Thyroid gland (tissue), 4 donors: ENCODE measurements around the gene SH2D1A. TPM values are rescaled to one million over a fixed set of nuclear protein-coding genes. Genes with fewer than 3 reads are reported as not detected.

Source experiments
- DNase-seq, 2 donors: peaks; one replicate each; pipeline ENCODE4 v3.0.0-alpha.2; 2019
- H3K27ac ChIP-seq, 3 donors: fragments of 200-600 bp; sonication (generic); 1 replicate in 2 of 3; 2 replicates in 1 of 3; pipeline ENCODE4 v1.5.1; 2016 to 2019; ENCODE audit warnings: mild to moderate bottlenecking in 1 of 3, moderate library complexity in 1 of 3
- H3K27me3 ChIP-seq: fragments of 200-600 bp; sonication (generic); one replicate; pipeline ENCODE4 v1.5.1; 2019
- H3K36me3 ChIP-seq, 2 donors: fragments of 200-600 bp; sonication (generic); one replicate each; pipeline ENCODE4 v1.5.1; 2016 to 2019
- H3K4me1 ChIP-seq, 2 donors: fragments of 200-600 bp; sonication (generic); one replicate each; pipeline ENCODE4 v1.5.1; 2017 to 2019
- H3K4me3 ChIP-seq, 3 donors: fragments of 200-600 bp; sonication (generic); replicated peaks in 1 of 3; 1 replicate in 2 of 3; 2 replicates in 1 of 3; pipeline ENCODE4 v1.5.1; 2016; ENCODE audit warnings: mild to moderate bottlenecking in 1 of 3
- H3K9me3 ChIP-seq: fragments of 200-600 bp; sonication (generic); one replicate; pipeline ENCODE4 v1.5.1; 2017
- CTCF ChIP-seq, 6 experiments: fragments of 200-600 bp in 3 of 6; fragments of 450-650 bp in 3 of 6; sonication (generic) in 3 of 6; IDR thresholded peaks; one replicate each; pipeline ENCODE4 v1.5.1; 2016 to 2019; ENCODE audit warnings: antibody characterized with exemption in 6 of 6, mild to moderate bottlenecking in 2 of 6, inconsistent platforms in 1 of 6, moderate library complexity in 1 of 6
- POLR2A ChIP-seq, 2 donors: fragments of 450-650 bp; IDR thresholded peaks; one replicate each; pipeline ENCODE4 v1.6.1; 2017; ENCODE audit warnings: antibody characterized with exemption in 2 of 2, mild to moderate bottlenecking in 2 of 2, moderate library complexity in 1 of 2
- WGBS, 2 donors: methylation state at CpG; one replicate each; pipeline ENCODE4 v1.1.5; 2017; 5-methylcytosine and 5-hydroxymethylcytosine counted together
- intact Hi-C: fragments of 100-400 bp; cut with DNase I; formaldehyde crosslinking; loops from one replicate; pipeline ENCODE4 v1.15.1; 2023
- total RNA-seq, 4 donors: library from RNA; depleted of rRNA; stranded (reverse); fragments of >200 nt; gene quantifications; one replicate each; pipeline ENCODE4 v1.2.3, GENCODE V29; 2016

The SH2D1A gene
- total RNA-seq, 4 donors from 2014 or later, result 0.20 to 1.7 (median 0.46) TPM

GRCh38 chrX:124344246-124344645, 2.1 kb upstream of the SH2D1A start:
- TF ChIP-seq CTCF (IDR thresholded peaks at IDR 0.05) (no peak), POLR2A (IDR thresholded peaks at IDR 0.05) (no peak)
- Histone ChIP-seq H3K27ac (no peak overlapping the region), H3K4me1 (no peaks in the 10 kb centered on the region), H3K9me3 (no peaks in the 10 kb centered on the region), H3K27me3 (no peaks in the 10 kb centered on the region), H3K4me3 (no peak overlapping the region), H3K36me3 (no peaks in the 10 kb centered on the region)
- no peak for DNase-seq
- intact Hi-C loops, result no loop called here
- 68 to 78% methylated on average over 4 of the region's 4 CpGs for WGBS, 2 donors

GRCh38 chrX:124346877-124347241, 496 bp downstream of the SH2D1A start:
- TF ChIP-seq POLR2A (IDR thresholded peaks at IDR 0.05) (no peak), CTCF (IDR thresholded peaks at IDR 0.05) (no peak)
- WGBS, 2 donors, result 85 to 91% methylated on average over 9 to 14 of the region's 15 CpGs
- Histone ChIP-seq H3K4me1 (no peaks in the 10 kb centered on the region), H3K27me3 (no peaks in the 10 kb centered on the region), H3K9me3 (no peaks in the 10 kb centered on the region), H3K27ac (no peak overlapping the region), H3K36me3 (no peaks in the 10 kb centered on the region), H3K4me3 (no peak overlapping the region)
- no peak for DNase-seq
- intact Hi-C loops, result no loop called here

GRCh38 chrX:124347242-124347641, 879 bp downstream of the SH2D1A start:
- Histone ChIP-seq H3K27me3 (no peaks in the 10 kb centered on the region), H3K36me3 (no peaks in the 10 kb centered on the region), H3K9me3 (no peaks in the 10 kb centered on the region), H3K4me1 (no peaks in the 10 kb centered on the region), H3K27ac (no peak overlapping the region), H3K4me3 (no peak overlapping the region)
- DNase-seq, result no peak
- intact Hi-C loops, result no loop called here
- no peak for TF ChIP-seq POLR2A (IDR thresholded peaks at IDR 0.05)
- 58 to 74% methylated on average over 5 of the region's 5 CpGs for WGBS, 2 donors

GRCh38 chrX:124348182-124348581, 1.8 kb downstream of the SH2D1A start:
- DNase-seq, result no peak
- Histone ChIP-seq H3K27me3 (no peaks in the 10 kb centered on the region), H3K4me3 (no peak overlapping the region), H3K27ac (no peak overlapping the region), H3K9me3 (no peaks in the 10 kb centered on the region), H3K4me1 (no peaks in the 10 kb centered on the region), H3K36me3 (no peaks in the 10 kb centered on the region)
- 50 to 62% methylated on average over 5 of the region's 5 CpGs for WGBS, 2 donors
- no peak for TF ChIP-seq CTCF (IDR thresholded peaks at IDR 0.05)
- no peak for TF ChIP-seq POLR2A (IDR thresholded peaks at IDR 0.05)
- intact Hi-C loops, result no loop called here

- no peaks in the 10 kb centered on the region for H3K9me3 ChIP-seq
- H3K4me3 ChIP-seq, result no peak overlapping the region
- no peaks in the 10 kb centered on the region for H3K27me3 ChIP-seq
- DNase-seq, result no peak
- TF ChIP-seq POLR2A (IDR thresholded peaks at IDR 0.05), result no peak
- TF ChIP-seq CTCF (IDR thresholded peaks at IDR 0.05), result no peak
- H3K27ac ChIP-seq, result no peak overlapping the region
- intact Hi-C loops, result no loop called here
- no peaks in the 10 kb centered on the region for H3K4me1 ChIP-seq
- no peaks in the 10 kb centered on the region for H3K36me3 ChIP-seq
- WGBS, 2 donors, result 93 to 96% methylated on average over 6 of the region's 6 CpGs
Measured at GRCh38 chrX:124348885-124349453, 2.6 kb downstream of the SH2D1A start.

GRCh38 chrX:124354648-124355047, 8.3 kb downstream of the SH2D1A start:
- no peak for DNase-seq
- Histone ChIP-seq H3K4me3 (no peak overlapping the region), H3K27me3 (no peaks in the 10 kb centered on the region), H3K9me3 (no peaks in the 10 kb centered on the region), H3K4me1 (no peaks in the 10 kb centered on the region), H3K36me3 (no peaks in the 10 kb centered on the region), H3K27ac (no peak overlapping the region)
- TF ChIP-seq POLR2A (IDR thresholded peaks at IDR 0.05), result no peak
- TF ChIP-seq CTCF (IDR thresholded peaks at IDR 0.05), result no peak
- 83% methylated on average over 2 of the region's 2 CpGs for WGBS, 2 donors
- intact Hi-C loops, result no loop called here
